Lung (tissue), 12 donors: ENCODE results near the gene ENPP1. TPM values are rescaled to one million over a fixed set of nuclear protein-coding genes. Genes with fewer than 3 reads are reported as not detected.

Source experiments
- ATAC-seq: fragments of 200-7000 bp; cut with Tn5 transposase; one replicate; pipeline ENCODE4 v1.9.1; 2020; ENCODE audit warnings: moderate number of reproducible peaks; ENCODE audit not compliant: insufficient read depth, low FRiP score
- DNase-seq, 3 donors: peaks; one replicate each; pipeline ENCODE4 v3.0.0-alpha.2; 2013 to 2017
- H3K27ac ChIP-seq, 2 donors: one replicate each; pipeline ENCODE4 v1.5.1; 2013; ENCODE audit warnings: mild to moderate bottlenecking in 2 of 2, moderate library complexity in 2 of 2, control low read depth in 1 of 2, inconsistent platforms in 1 of 2, low read depth in 1 of 2, low read length in 1 of 2
- H3K27me3 ChIP-seq, 3 donors: one replicate each; pipeline ENCODE4 v1.5.1; 2013; ENCODE audit warnings: low read length in 2 of 3; ENCODE audit not compliant: control insufficient read depth in 3 of 3, insufficient read depth in 3 of 3
- H3K36me3 ChIP-seq, 4 donors: one replicate each; pipeline ENCODE4 v1.5.1; 2013; ENCODE audit warnings: low read length in 4 of 4, mild to moderate bottlenecking in 1 of 4, moderate library complexity in 1 of 4; ENCODE audit not compliant: control insufficient read depth in 4 of 4, insufficient read depth in 4 of 4
- H3K4me1 ChIP-seq, 5 donors: one replicate each; pipeline ENCODE4 v1.5.1; 2013; ENCODE audit warnings: low read length in 5 of 5, mild to moderate bottlenecking in 2 of 5, moderate library complexity in 1 of 5; ENCODE audit not compliant: control insufficient read depth in 5 of 5, insufficient read depth in 5 of 5
- H3K4me3 ChIP-seq: one replicate; pipeline ENCODE4 v1.5.1; 2013; ENCODE audit warnings: mild to moderate bottlenecking, control low read depth, moderate library complexity
- H3K9ac ChIP-seq, 2 donors: one replicate each; pipeline ENCODE4 v1.5.1; 2013; ENCODE audit warnings: low read length in 2 of 2, control low read depth in 1 of 2; ENCODE audit not compliant: insufficient read depth in 1 of 2
- H3K9me3 ChIP-seq, 4 donors: one replicate each; pipeline ENCODE4 v1.5.1; 2013; ENCODE audit warnings: low read length in 3 of 4, mild to moderate bottlenecking in 1 of 4, moderate library complexity in 1 of 4; ENCODE audit not compliant: control insufficient read depth in 4 of 4, insufficient read depth in 3 of 4
- CTCF ChIP-seq: IDR thresholded peaks from 2 replicates; pipeline ENCODE4 v1.5.1; 2012; ENCODE audit warnings: mild to moderate bottlenecking; ENCODE audit errors: control extremely low read depth, extremely low read depth
- WGBS, 2 donors: extraction: QIAGEN DNeasy Blood & Tissue Kit; methylation state at CpG; one replicate each; pipeline ENCODE4 v1.1.7; 2013; 5-methylcytosine and 5-hydroxymethylcytosine counted together
- polyA plus RNA-seq, 2 donors: library from polyadenylated mRNA; stranded (reverse); fragments of 200-250 nt; gene quantifications; one replicate each; pipeline ENCODE4 v1.2.1, GENCODE V29; 2013
- total RNA-seq, 2 donors: library from RNA; depleted of rRNA in 1 of 2; stranded (reverse); fragments of >200 nt in 1 of 2; gene quantifications; one replicate each; pipeline ENCODE4 v1.2.1, GENCODE V29; 2014 to 2021
- donor health status: control.
- donor health status: control.
- donor health status: Bipolar disorder and iron deficiency.
- donor health status: healthy.
- donor health status: DM: yes; HTN: yes; CAD: no.

The ENPP1 gene
- total and polyA plus RNA-seq, 4 donors, result 0.21 to 7.3 (median 0.82) TPM

DNA sequence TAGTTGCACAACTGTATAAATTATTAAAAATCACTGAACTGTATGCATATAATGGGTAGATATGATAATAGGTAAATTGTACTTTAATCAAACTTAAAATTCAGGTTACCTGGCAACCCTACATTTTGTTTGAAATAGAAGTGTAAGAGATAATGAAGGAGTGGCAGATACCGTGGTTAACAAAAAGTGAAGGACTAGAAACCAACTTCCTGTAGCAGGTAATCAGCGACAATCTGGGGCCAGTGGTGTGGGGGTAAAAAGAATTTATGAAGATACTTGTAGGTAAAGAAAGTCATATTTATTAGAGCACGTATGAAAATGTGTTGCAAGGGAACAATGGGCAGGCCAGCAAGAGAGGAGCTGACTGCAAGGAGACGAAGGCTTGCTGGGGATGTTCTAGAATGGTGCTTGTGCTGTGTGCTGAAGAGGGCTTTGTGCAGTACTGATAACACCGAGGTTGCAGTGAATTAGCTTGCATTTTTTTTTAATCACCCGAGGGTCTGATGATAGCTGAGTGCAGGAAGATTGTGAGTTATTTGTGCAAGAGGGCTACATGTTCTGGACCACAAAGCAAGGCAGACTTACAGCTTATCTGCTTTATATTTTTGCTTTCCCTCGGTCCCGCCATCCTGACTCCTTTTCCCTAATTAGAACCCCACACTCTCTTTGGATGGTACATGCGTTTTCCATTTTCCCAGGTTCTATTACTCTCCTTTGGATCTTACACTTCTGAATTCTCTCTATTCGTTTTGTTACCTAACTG, 4.6 kb upstream of the ENPP1 start:
- no peak for DNase-seq
- H3K9ac ChIP-seq, result no peak overlapping the region
- no peak overlapping the region for H3K27ac ChIP-seq
- H3K4me3 ChIP-seq, result no peak overlapping the region
- H3K36me3 ChIP-seq, result no peaks in the 10 kb centered on the region
- H3K4me1 ChIP-seq, result peaks cover 0 to 4% (median 4%) of the 10 kb centered on the region in 5 donors
- H3K9me3 ChIP-seq, result no peaks in the 10 kb centered on the region
- no peak for ATAC-seq
- H3K27me3 ChIP-seq, result peaks cover 0 to 14% (median 7%) of the 10 kb centered on the region in 3 donors
- 71 to 76% methylated on average over 10 of the region's 10 CpGs for WGBS, 2 donors
- TF ChIP-seq CTCF, result no peak

GRCh38 chr6:131804131-131804530, 3.7 kb upstream of the ENPP1 start:
- DNase-seq (peak in 2 of 3 donors; percentile 79 to 87), ATAC-seq (no peak)
- Histone ChIP-seq H3K4me1 (peaks cover 0 to 4% (median 4%) of the 10 kb centered on the region in 5 donors), H3K4me3 (no peak overlapping the region), H3K9me3 (no peaks in the 10 kb centered on the region), H3K9ac (no peak overlapping the region), H3K27ac (no peak overlapping the region), H3K27me3 (peaks cover 0 to 24% (median 16%) of the 10 kb centered on the region in 3 donors), H3K36me3 (no peaks in the 10 kb centered on the region)
- WGBS, 2 donors, result 80 to 94% methylated on average over 1 of the region's 1 CpG
- TF ChIP-seq CTCF, result no peak

DNA sequence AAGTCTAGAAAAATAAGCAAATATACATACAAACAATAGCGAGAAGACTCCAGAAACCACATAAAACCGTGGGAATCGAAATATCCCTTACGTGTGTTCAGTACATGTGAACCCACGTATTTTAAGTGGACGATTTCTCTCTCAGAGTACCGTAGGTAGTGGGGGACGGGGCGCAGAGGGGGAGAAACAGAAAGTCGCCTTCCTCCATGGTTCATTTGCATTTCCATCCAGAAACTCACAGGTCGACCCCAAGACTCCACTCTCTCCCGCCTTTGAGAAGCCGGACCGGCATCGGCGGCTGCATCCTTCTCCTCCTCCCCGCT, 538 bp upstream of the ENPP1 start:
- ATAC-seq (no peak), DNase-seq (no peak)
- Histone ChIP-seq H3K9me3 (no peaks in the 10 kb centered on the region), H3K36me3 (no peaks in the 10 kb centered on the region), H3K9ac (no peak overlapping the region), H3K27me3 (peaks cover 0 to 39% (median 34%) of the 10 kb centered on the region in 3 donors), H3K4me3 (peak overlapping the region; percentile 28), H3K27ac (peak overlapping the region in 1 of 2 donors; percentile 45), H3K4me1 (peaks cover 0 to 6% (median 4%) of the 10 kb centered on the region in 5 donors)
- 4 to 5% methylated on average over 17 of the region's 17 CpGs for WGBS, 2 donors
- TF ChIP-seq CTCF, result no peak
